Measurements from ENCODE around the gene TMPRSS12. TPM values are rescaled to one million over a fixed set of nuclear protein-coding genes. Genes with fewer than 3 reads are reported as not detected.

TMPRSS12 gene
- total and polyA plus RNA-seq, 2 experiments from 2014 or later: not detected

- no peak for TF ChIP-seq CTCF (conservative IDR thresholded peaks at IDR 0.05; ENCODE audit: low read depth in 2 of 2)
- TF ChIP-seq STAT1 (IDR thresholded peaks at IDR 0.05; ENCODE audit: unreplicated experiment): no peak
- TF ChIP-seq EZH2 (IDR thresholded peaks at IDR 0.05; ENCODE audit: low read depth, unreplicated experiment): no peak
- TF ChIP-seq EZH2phosphoT487 (IDR thresholded peaks at IDR 0.05; ENCODE audit: unreplicated experiment): no peak
- TF ChIP-seq NANOG (IDR thresholded peaks at IDR 0.05; ENCODE audit: borderline replicate concordance): no peak
- TF ChIP-seq ETS1 (IDR thresholded peaks at IDR 0.05): no peak
- TF ChIP-seq, protein P1, sequence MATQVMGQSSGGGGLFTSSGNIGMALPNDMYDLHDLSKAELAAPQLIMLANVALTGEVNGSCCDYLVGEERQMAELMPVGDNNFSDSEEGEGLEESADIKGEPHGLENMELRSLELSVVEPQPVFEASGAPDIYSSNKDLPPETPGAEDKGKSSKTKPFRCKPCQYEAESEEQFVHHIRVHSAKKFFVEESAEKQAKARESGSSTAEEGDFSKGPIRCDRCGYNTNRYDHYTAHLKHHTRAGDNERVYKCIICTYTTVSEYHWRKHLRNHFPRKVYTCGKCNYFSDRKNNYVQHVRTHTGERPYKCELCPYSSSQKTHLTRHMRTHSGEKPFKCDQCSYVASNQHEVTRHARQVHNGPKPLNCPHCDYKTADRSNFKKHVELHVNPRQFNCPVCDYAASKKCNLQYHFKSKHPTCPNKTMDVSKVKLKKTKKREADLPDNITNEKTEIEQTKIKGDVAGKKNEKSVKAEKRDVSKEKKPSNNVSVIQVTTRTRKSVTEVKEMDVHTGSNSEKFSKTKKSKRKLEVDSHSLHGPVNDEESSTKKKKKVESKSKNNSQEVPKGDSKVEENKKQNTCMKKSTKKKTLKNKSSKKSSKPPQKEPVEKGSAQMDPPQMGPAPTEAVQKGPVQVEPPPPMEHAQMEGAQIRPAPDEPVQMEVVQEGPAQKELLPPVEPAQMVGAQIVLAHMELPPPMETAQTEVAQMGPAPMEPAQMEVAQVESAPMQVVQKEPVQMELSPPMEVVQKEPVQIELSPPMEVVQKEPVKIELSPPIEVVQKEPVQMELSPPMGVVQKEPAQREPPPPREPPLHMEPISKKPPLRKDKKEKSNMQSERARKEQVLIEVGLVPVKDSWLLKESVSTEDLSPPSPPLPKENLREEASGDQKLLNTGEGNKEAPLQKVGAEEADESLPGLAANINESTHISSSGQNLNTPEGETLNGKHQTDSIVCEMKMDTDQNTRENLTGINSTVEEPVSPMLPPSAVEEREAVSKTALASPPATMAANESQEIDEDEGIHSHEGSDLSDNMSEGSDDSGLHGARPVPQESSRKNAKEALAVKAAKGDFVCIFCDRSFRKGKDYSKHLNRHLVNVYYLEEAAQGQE (IDR thresholded peaks at IDR 0.05; ENCODE audit: unreplicated experiment): no peak
Observed at GRCh38 chr12:50927766-50928224, 85.1 kb downstream of the TMPRSS12 start (continued).

DNA sequence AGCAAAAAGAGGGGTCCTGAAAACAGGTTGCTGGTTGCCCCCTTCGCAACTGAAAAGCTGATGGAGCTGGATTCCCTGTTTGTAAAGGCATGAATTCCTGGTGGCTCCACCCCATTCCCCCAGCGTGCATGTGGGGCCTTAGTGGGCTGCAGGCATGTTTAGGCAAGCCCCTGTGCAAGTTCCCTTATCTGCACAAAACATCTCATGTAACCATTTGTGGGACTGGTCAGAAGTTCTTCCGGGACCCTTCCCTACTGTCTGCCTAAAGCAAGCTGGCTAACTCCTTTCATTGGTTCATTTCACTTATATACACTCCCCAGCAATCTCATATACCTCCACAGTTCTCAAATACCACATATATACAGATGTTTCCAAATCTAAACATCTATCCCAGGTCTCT lies 85.7 kb downstream of the TMPRSS12 start:
- no peak for DNase-seq (ENCODE audit: low spot score)
- Histone ChIP-seq H3K79me2 (replicated peaks; ENCODE audit: insufficient read depth) (peaks cover 48% of the 10 kb centered on the region), H3K27me3 (ENCODE audit: insufficient read depth) (no peaks in the 10 kb centered on the region), H3F3A (replicated peaks; ENCODE audit: low read depth) (0 out of 2 replicates have a peak, but pooled peaks cover 16% of the 10 kb centered on the region), H3K36me3 (ENCODE audit: insufficient read depth) (no peaks in the 10 kb centered on the region; the same call in 1 of the 2 replicates), H3K4me3 (peak overlapping the region; percentile 63; the same call in 1 of the 2 replicates), H2AFZ (no peak overlapping the region; the same call in 1 of the 2 replicates), H3K4me2 (peak overlapping the region; percentile 91), H3K27ac (ENCODE audit: low read depth) (no peak overlapping the region), H3K4me1 (ENCODE audit: insufficient read depth) (peaks cover 59% of the 10 kb centered on the region), H4K20me1 (replicated peaks; ENCODE audit: insufficient read depth) (no peaks in the 10 kb centered on the region), H3K9me2 (ENCODE audit: insufficient read depth) (no peaks in the 10 kb centered on the region)
- H3K9me3 Mint-ChIP-seq: no peaks in the 10 kb centered on the region
- no peak for ATAC-seq
- H3K27me3 Mint-ChIP-seq (ENCODE audit: insufficient read depth, low read depth, poor library complexity): peaks cover 6% of the 10 kb centered on the region
- H3K4me3 Mint-ChIP-seq: peak overlapping the region; percentile 15; the same call in 2 of the 3 replicates
- TF ChIP-seq ZNF462 (CRISPR knock-in tag; IDR thresholded peaks at IDR 0.05) (no peak), ZNF114 (CRISPR knock-in tag; IDR thresholded peaks at IDR 0.05) (no peak)
- peak overlapping the region; percentile 36; the same call in 1 of the 2 replicates for H3K27ac Mint-ChIP-seq
- peaks cover 18% of the 10 kb centered on the region for H3K36me3 Mint-ChIP-seq (ENCODE audit: low read depth)
- H3K4me1 Mint-ChIP-seq: peaks cover 38% of the 10 kb centered on the region
